ENCODE data around the gene ADAMTS2.

The ADAMTS2 gene

DNA sequence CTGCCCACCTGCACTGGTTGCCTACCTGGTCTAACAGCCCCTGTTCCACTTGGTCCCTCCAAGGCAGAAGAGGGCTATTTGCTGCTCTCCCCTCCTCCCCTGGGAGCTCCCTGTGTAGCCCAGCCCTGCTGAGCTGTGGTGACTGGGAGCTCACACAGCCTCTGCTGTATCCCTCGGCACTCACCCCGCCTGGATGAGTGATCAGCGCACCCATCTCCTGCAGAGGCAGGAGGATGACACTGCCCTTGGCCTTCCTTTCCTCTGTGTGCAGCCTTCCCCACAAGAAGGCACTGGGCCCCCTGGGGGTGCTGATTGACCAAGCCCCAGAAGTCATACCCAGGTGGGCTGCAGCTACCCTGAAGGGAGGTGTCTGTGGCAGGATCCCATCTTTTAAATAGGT lies 134.2 kb downstream of the ADAMTS2 start:
- H3K27ac ChIP-seq, result no peak overlapping the region
- TF ChIP-seq CTCF (conservative IDR thresholded peaks at IDR 0.05) (no peak), ZFX (IDR thresholded peaks at IDR 0.05) (no peak)

GRCh38 chr5:179210478-179210877 lies 134.8 kb downstream of the ADAMTS2 start:
- H3K27ac ChIP-seq, result no peak overlapping the region
- no peak for TF ChIP-seq ZFX (IDR thresholded peaks at IDR 0.05)
- TF ChIP-seq CTCF (conservative IDR thresholded peaks at IDR 0.05), result no peak

GRCh38 chr5:179209359-179210150 lies 135.7 kb downstream of the ADAMTS2 start:
- H3K27ac ChIP-seq, result no peak overlapping the region
- no peak for TF ChIP-seq CTCF (conservative IDR thresholded peaks at IDR 0.05)
- no peak for TF ChIP-seq ZFX (IDR thresholded peaks at IDR 0.05)

DNA sequence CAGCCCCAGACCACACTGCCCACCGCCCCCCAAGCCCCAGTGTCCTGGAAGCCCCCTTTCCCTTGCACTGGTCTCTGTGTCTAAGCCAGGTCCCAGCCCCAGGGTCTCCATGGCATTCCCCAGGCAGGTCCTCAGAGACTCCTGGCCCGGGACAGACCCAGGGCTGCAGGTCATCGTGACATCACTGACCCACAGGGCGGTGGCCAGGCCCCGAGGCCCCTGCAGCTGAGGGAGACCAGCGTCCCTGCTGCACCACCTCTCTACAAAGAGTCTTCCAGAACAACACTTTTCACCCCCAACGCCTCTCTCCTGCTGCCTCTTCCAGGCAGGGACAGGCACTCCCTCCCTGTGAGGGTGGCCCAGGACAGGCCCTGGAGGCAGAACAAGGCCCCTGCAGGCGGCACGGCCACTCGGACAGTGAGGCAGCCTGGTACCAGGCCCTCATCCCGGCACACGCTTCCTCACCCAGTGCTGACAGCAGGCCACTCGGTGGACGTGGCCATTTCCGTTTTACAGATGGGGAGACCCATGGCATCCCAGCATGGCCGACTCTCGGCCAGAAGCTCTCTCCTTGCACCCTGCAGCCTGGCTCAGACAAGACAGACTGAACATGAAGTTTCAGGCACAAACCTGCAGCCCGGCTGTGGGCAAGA lies 136.4 kb downstream of the ADAMTS2 start:
- TF ChIP-seq CTCF (conservative IDR thresholded peaks at IDR 0.05) (no peak), ZFX (IDR thresholded peaks at IDR 0.05) (no peak)
- no peak overlapping the region for H3K27ac ChIP-seq

DNA sequence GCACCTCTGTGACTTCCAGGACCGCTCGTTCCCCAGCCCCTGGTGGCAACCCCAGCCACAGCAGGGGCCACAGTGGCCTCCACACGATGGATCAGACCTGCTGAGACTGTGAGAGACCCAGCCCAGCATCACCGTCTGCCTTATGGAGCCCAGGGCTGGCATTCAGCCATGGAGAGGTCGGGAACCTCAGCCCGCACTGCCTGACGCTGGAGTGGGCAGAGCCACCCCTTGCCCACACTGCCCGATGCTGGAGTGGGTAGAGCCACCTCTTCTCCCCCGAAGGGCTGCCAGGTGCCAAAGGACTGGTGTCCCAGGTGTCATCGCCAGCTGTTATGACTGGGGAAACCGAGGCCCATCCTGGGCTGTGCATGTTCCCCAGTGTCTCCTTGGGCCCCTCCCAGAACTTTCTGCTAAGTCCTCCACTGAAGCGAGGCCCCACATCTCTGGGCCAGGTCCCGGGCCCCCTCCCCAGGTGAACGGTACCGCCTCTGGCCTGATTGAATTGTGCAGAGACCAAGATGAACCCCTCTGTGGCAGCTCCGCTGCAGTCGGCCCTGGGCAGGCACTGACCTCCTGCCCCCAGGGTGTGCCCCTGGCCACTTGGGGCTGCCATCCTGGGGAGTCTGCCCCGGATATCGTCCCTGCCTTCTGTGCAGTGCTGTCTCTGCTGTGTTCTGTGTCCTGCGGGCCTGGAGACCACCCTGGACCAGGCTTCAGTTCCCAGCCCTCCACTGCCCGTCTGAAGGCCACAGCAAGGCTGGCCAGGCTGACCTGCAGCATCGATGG lies 137.1 kb downstream of the ADAMTS2 start:
- H3K27ac ChIP-seq, result no peak overlapping the region
- TF ChIP-seq ZFX (IDR thresholded peaks at IDR 0.05), result no peak
- no peak for TF ChIP-seq CTCF (conservative IDR thresholded peaks at IDR 0.05)

DNA sequence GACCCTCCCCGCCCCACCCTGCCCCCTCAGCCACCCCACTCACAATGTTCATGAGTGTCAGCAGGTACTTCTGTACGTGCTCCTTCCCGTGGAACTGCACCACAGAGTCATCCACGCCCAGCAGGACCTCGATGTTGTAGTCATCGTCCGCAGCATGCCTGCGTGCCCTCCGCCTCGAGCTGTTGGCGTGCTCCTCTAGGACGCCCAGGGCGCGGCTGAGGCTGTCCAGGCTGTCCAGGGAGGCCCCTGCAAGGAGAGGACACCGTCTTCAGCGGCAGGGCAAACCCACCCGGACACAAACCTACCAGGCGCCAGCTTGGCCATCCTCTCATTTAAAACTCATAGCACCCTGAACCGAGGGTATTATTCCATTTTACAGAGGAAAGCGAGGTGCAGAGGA lies 137.8 kb downstream of the ADAMTS2 start:
- no peak overlapping the region for H3K27ac ChIP-seq
- TF ChIP-seq ZFX (IDR thresholded peaks at IDR 0.05) (no peak), CTCF (conservative IDR thresholded peaks at IDR 0.05) (no peak)

- no peak for TF ChIP-seq ZFX (IDR thresholded peaks at IDR 0.05)
- TF ChIP-seq CTCF (conservative IDR thresholded peaks at IDR 0.05), result no peak
- no peak overlapping the region for H3K27ac ChIP-seq
These were observed 138.9 kb downstream of the ADAMTS2 start for GRCh38 chr5:179206366-179206765.
